ENCODE measurements around the gene LINC00237.

LINC00237 gene

GRCh38 chr20:21092806-21093205 lies 13.4 kb downstream of the LINC00237 start:
- DNase-seq, result no peak

- no peak for DNase-seq
Measured at GRCh38 chr20:21090721-21091120, 15.4 kb downstream of the LINC00237 start.

DNA sequence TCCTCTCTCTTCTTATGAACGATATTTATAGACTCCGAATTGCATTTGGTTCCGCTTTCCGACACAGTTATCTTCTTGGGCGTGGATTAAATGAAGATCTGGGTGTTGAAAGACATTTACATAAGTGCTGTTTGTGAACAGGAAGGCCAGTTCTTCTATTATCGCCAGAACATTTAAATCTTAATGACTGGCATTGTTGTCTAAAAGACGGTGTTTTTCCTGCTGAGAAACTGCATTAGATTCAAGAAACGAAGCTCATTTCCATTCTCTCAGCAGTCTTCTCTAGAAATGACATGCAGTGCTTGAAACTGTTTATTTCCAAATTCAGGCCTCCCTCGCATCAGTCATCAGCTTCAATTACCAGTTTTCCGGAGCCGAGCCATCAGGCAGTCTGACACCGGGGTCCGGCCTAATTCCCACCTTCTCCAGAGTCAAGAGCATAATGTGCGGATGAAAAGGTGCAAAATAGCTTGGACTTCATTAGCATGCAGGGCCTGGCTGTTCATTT lies 16.0 kb downstream of the LINC00237 start:
- no peak for DNase-seq

DNA sequence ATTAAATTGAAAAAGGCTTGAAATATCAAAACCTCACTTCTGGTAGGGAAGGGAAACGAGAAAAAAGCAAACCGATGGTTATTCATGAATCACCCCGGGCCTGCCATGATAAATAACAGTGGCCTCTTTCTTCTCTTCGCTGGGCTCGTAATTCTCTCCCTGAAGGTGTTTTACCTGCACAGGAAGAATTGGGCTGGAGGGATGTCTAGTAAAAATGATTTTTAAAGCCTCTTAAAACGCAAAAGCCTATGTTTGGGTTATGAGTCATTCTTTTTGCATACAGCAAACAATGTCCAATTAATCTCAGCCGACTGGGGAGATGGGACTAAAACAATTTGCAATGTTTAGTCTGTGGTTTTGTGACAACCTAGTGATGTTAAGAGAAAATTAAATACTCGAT lies 16.8 kb downstream of the LINC00237 start:
- no peak for DNase-seq

GRCh38 chr20:21087862-21088540 lies 18.2 kb downstream of the LINC00237 start:
- DNase-seq, result no peak

DNA sequence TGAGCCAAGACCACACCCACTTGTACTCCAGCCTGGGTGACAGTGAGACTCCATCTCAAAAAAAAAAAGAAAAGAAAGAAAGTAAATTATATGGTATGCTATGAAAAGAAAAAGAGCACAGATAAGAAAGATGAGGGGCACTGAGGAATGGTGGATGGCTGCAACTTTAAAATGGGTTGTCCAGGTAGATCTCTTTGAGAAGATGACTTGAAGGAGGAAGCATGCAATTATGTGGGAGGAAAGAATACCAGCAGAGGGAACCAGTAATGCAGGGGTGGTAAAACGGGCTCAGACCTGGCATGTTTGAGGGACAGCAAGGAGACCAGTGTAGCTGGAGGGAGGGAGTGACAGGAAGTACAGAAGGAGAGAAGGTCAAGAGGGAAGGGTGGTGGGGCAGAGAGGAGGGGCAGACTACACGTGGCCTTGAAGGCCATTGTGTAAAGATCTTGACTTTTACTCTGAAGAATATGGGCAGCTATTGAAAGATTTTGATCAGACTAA lies 22.3 kb downstream of the LINC00237 start:
- DNase-seq, result no peak

- DNase-seq, result no peak
Measured at GRCh38 chr20:21082584-21082983, 23.6 kb downstream of the LINC00237 start.

- no peak for DNase-seq
Measured at GRCh38 chr20:21077809-21078345, 28.3 kb downstream of the LINC00237 start.

GRCh38 chr20:21076073-21076472 lies 30.1 kb downstream of the LINC00237 start:
- no peak for DNase-seq

- DNase-seq, result no peak
Measured at GRCh38 chr20:21075471-21075870, 30.7 kb downstream of the LINC00237 start.

GRCh38 chr20:21074605-21075336 lies 31.4 kb downstream of the LINC00237 start:
- DNase-seq, result no peak

- DNase-seq, result no peak
Measured at GRCh38 chr20:21067255-21067654, 38.9 kb downstream of the LINC00237 start.

GRCh38 chr20:21064924-21065323 lies 41.2 kb downstream of the LINC00237 start:
- DNase-seq, result no peak

GRCh38 chr20:21063276-21063675 lies 42.9 kb downstream of the LINC00237 start:
- no peak for DNase-seq

DNA sequence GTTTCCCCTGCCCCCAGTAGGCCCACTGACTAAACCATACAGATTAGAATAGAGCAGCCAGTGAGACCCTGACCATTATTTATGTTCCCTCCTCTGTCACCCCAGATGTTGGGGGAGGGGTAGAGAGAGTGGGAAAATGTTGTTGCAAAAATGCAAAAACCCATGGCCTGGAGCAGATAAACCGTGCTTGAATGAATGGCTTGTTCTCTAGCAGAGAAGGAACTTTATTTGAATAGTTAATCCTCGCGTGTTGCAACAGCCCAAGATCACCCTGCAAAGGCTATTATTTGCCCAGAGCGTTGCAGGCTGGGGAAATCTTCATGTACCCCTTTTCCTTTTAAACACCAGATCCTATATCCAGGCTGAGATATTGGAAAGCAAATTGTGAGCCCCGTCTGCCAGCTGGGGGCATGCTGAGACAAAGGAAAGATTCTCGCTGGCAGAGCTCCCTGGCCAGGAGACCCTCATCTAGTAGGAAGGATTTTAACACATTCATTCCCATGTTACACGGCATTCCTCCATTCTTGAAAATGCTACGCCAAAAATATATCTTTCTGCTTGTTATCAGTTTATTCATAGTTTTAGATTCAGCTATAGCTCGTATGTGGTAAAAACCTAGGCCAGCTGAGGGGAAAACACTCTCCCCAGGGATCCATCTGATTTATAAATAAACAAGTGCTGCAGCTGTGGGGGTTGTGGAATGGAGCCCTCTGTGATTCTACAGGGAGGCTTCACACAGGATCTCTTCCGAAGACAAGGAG lies 53.0 kb downstream of the LINC00237 start:
- DNase-seq, result no peak

DNA sequence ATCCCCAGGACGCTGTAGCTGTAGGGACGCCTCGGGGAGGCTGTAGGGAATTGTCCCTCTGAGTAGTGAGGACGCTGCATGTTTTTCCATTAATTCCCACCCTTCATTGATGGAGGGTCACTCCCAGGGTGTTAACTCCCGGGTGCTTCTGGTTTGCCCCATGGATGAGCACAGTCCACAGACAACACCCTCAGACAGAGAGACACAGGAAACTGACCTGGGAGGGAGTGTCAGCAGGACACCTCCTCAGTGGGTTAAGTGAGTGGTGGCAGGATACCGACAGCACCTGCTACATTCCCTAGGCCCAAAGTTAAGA lies 53.5 kb downstream of the LINC00237 start:
- no peak for DNase-seq

- DNase-seq, result no peak
Measured at GRCh38 chr20:21052241-21052640, 53.9 kb downstream of the LINC00237 start.

DNA sequence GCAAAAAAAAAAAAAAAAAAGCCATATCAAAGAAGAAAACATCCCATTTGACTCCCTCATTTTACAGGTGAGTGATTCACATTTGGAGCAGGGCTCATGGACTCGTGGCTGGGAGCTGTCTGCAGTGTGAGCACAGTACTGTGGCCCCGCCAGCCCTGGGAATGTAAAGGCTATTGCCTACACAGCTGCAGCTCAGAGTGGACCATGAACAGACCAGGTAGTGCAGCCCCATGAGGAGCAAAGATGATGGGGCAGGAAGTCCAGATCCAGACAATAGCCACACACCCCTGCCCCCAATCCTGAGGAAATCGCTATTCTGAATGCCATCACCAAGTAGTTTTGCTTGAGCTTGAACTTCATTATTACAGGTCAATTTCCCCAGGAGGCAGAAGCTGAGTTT lies 55.4 kb downstream of the LINC00237 start:
- no peak for DNase-seq

GRCh38 chr20:21049305-21049828 lies 56.8 kb downstream of the LINC00237 start:
- no peak for DNase-seq

DNA sequence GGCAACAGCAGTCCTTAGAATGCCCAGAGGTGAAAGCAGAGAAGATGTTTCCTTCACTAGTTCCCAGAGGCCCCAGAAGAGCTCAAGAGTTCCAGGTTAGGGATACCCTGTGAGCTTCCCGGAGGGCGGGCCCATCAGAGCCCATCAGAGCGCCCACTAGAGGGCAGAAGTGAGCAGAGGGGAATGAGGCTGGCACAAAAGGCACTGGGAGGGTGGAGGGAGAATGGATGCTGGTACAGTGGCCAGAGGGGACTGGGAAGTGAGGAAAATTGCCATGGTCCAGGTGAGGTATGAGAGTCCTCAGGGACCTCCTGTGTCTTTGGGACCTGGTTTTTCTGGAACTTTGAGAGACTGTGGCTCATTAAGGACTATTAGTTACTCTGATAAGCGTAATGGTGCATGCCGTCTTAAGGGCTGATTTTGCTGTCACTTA lies 57.3 kb downstream of the LINC00237 start:
- DNase-seq, result peak; percentile 63 to 65

GRCh38 chr20:21047981-21048380 lies 58.2 kb downstream of the LINC00237 start:
- DNase-seq, result no peak

GRCh38 chr20:21046413-21047070 lies 59.6 kb downstream of the LINC00237 start:
- no peak for DNase-seq
